ENCODE results near the gene PHAF1.

DNA sequence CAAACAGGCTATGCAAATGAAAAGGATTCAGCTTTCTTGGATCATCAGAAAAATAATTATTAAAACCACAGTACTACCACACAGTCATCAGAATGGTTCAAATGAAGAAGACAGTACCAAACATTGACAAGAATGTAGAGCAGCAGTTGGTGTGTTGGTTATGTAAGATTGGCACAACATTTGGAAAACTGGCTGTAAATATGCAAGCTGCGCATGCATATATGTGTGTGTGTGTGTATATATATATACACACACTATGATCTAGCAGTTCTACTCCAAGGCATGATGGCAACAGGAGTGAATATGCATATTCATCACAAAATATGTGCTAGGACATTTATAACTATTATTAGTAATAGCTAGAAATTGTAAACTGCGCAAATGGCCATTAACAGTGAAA is 34.4 kb upstream of the PHAF1 start:
- TF ChIP-seq POLR2AphosphoS5 (IDR thresholded peaks at IDR 0.05) (no peak), POLR2A (IDR thresholded peaks at IDR 0.05) (no peak)
- TF ChIP-seq, protein P1, sequence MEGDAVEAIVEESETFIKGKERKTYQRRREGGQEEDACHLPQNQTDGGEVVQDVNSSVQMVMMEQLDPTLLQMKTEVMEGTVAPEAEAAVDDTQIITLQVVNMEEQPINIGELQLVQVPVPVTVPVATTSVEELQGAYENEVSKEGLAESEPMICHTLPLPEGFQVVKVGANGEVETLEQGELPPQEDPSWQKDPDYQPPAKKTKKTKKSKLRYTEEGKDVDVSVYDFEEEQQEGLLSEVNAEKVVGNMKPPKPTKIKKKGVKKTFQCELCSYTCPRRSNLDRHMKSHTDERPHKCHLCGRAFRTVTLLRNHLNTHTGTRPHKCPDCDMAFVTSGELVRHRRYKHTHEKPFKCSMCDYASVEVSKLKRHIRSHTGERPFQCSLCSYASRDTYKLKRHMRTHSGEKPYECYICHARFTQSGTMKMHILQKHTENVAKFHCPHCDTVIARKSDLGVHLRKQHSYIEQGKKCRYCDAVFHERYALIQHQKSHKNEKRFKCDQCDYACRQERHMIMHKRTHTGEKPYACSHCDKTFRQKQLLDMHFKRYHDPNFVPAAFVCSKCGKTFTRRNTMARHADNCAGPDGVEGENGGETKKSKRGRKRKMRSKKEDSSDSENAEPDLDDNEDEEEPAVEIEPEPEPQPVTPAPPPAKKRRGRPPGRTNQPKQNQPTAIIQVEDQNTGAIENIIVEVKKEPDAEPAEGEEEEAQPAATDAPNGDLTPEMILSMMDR (IDR thresholded peaks at IDR 0.05 in 8 of 11, conservative IDR thresholded peaks at IDR 0.05 in 3 of 11), result no peak
